HG02763 (cell line): ENCODE results near the gene CSNK1D.

Experiments used
- ATAC-seq: cut with Tn5 transposase; IDR thresholded peaks from one replicate; pipeline ENCODE4 v1.9.1; 2021; ENCODE audit warnings: mild to moderate bottlenecking, moderate library complexity; ENCODE audit not compliant: unreplicated experiment

Gene CSNK1D

GRCh38 chr17:82273327-82274133 is at the start of gene CSNK1D:
Gene CSNK1D, minus strand, starts transcription at chr17:82273700. Its CDS starts 319 bp downstream, at chr17:82273381.
- ATAC-seq = peak; percentile 62

DNA sequence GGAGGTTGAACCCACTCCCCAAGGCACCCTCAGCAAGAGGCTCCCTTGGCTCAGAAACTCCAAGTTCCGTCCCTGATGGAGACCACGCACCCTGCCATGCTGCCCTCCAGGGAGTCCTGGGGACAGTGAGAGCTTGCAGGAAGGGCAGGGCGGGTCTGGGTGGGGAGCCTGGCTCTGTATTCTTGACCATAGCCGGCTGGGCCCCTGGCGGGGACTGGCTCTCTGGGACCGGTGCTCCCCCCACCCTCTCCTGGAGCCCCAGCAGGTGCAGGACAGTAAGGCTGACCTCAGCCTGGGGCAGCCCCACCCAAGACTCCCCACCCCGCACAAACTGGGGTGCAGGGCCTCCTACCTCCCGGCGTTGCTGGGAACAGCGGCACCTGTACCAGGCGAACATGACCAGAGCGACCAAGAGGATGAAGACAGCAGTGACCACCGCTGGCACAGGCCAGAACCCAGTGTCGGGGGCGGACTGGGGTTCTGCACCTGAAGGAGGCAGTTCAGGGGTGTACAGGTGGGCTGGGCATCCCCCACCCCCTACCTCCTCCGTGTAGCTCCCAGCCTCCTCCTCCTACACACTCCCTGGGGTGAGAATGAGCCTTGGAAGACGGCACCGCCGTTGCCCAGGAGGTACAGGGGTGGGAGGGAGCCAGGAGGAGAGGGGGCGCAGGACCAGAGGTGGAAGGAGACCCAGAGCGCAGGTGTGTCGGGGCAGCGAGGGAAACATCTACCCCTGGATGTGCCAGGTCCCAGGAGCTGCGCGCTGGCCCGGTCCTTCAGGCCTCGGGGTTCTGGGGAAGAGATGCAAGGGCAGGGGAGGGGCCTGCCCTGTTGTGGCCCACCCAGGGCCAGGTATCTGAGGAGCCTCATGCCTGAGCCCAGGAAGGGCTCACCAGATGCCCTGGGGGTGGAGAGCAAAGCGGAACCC is 49.3 kb upstream of the CSNK1D start:
- no peak for ATAC-seq

- no peak for ATAC-seq
These were observed 48.5 kb upstream of the CSNK1D start for GRCh38 chr17:82321947-82322466.

DNA sequence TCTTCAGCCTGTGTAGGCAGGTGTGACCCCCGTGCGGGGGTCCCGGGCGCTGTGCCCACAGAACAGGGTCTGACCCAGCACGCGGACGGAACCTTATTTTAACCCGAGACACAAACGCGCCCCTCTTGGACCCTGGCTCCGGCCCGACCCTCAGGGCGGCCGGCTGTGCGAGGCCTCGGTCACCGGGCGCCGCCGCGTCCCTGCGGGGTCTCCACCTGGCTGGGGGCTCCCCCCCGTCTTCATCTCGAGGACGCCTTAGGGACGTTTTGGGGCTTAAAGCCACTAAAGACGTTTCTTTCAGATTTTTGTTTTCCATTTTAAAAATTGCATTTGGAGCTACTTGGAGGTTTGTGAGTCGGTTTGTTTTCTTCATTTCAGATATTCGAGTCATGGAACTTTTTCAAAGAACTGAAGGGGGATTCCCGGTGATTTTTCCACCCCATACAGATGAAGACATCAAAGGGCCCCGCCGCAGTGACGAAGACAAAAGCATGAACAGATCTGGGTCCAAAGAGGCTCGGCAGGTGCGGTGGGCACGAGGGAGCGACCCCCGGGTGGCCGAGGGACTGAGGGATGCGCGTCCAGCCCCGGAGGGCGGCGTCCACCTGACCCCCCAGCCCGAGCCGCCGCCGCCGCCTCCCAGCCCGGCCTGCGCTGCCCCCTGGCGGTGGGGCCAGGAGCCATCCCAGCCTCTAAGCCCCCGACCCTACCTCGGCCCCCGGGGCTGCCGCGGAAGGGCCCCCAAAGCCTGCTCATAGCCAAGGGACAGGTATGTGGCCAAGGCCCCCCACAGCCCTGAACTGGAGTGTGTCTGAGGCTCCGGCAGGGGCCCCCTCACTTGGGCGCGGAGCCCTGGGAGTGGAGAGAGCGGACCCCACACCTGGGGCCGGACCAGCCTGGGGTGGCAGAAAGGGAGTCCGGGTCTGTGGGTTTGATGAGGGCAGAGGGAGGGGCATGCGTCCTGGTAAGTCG is 47.7 kb upstream of the CSNK1D start:
- ATAC-seq = no peak

DNA sequence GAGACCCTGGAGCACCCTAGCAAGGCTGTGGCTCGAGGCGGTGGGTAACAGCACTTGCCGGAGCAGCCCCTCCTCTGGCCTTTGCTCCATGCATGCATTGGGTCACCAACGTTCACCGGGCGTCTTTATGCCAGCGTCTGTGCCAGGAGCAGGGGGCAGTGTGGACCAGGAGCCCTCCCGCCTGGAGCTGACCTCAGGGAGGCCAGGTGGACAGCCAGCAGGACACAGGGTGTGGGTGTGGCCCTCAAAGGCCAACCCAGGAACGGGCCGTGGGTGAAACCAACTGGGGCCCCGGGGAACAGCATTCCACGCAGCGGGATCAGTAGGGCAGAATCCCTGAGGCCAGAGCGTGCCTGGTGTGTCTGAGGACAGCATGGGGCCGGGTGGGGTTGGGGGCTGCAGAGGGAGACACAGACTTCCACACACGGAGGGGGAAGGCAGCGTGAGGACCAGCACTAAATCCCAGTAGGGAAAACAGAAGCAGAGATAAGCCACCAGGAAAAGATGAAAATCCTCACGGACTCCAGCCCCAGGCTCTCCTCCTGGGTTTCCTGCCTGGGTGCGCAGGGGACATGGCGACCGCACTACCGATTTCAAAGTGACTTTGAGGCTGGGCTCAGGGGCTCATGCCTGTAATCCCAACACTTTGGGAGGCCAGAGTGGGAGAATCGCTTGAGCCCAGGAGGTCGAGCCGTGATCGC is 46.8 kb upstream of the CSNK1D start:
- ATAC-seq = no peak

DNA sequence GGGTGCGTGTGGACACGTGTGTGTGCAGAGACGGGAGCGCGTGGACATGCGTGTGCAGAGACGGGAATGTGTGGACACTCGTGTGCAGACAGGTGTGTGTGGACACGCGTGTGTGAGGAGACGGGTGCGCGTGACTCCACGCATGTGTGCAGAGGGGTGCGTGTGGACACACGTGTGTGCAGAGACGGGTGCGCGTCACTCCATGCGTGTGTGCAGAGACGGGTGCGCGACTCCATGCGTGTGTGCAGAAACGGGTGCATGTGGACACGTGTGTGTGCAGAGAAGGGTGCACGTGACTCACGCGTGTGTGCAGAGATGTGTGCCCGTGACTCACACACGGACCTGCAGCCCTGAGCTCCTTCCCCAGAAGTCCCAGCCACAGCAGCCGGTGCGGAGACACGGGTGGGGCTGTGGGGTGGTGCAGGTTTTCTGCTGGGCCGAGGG is 46.1 kb upstream of the CSNK1D start:
- ATAC-seq = no peak

DNA sequence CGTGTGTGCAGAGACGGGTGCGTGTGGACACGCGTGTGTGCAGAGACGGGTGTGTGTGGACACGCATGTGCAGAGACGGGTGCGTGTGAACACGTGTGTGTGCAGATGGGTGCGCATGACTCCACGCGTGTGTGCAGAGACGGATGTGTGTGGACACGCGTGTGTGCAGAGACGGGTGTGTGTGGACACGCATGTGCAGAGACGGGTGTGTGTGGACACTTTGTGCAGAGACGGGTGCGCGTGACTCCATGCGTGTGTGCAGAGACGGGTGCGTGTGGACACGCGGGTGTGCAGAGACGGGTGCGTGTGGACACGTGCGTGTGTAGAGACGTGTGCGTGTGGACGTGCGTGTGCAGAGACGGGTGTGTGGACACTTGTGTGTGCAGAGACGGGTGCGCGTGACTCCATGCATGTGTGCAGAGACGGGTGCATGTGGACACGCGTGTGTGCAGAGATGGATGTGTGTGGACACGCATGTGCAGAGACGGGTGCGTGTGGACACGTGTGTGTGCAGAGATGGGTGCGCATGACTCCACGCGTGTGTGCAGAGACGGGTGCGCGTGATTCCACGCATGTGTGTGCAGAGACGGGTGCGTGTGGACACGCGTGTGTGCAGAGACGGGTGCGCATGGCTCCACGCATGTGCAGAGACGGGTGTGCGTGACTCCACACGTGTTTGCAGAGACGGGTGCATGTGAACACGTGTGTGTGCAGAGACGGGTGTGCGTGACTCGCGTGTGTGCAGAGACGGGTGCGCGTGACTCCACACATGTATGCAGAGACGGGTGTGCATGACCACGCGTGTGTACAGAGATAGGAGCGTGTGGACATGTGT is 45.5 kb upstream of the CSNK1D start:
- ATAC-seq = no peak

DNA sequence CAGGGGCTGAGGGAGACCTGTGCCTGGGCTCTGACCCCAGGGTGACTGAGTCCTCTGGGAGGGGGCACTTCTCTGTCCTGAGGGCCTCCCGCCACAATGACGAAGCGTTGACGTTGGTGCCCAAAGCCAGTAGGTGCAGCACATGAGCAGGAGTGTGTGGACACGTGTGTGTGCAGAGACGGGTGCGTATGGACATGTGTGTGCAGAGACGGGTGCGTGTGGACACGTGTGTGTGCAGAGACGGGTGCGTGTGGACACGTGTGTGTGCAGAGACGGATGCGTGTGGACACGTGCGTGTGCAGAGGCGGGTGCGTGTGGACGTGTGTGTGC is 44.6 kb upstream of the CSNK1D start:
- no peak for ATAC-seq

GRCh38 chr17:82317394-82318168 is 44.1 kb upstream of the CSNK1D start, which contains the start of gene CD7:
Gene CD7, minus strand, starts transcription at chr17:82317608. Its CDS starts 113 bp downstream, at chr17:82317495.
- ATAC-seq = no peak

- ATAC-seq = no peak
These were observed 43.3 kb upstream of the CSNK1D start for GRCh38 chr17:82316651-82317393.

DNA sequence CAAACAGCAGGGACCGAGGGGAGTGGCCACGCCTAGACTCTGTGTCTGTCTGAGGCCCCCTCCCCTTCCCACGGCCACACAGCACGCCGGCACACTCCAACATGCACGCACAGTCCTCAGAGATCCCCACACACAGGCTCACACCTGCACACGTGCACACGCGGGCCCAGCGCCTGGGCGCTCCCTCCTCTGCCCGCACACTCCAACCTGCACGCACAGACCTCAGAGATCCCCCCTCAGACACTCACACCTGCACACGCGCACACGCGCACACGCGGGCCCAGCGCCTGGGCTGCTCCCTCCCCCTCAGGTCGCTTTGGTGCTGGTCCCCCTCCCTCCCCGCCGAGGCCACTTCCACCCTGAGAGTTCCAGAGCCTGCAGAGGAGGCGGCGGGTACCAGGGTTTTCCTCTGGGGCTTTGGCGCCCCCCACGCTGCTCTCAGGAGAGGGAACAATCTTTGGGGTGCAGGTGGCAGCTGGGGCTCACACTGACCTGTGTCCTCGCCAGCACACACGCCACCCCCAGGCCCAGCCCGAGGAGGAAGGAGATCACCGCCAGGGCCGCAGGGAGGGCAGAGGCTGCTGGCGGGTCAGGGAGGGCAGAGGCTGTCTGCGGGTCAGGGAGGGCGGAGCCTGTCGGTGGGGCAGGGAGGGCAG is 42.3 kb upstream of the CSNK1D start:
- no peak for ATAC-seq

GRCh38 chr17:82314727-82315605 is 41.5 kb upstream of the CSNK1D start:
- ATAC-seq = no peak

GRCh38 chr17:82314012-82314726 is 40.7 kb upstream of the CSNK1D start:
- no peak for ATAC-seq

GRCh38 chr17:82313195-82314011 is 39.9 kb upstream of the CSNK1D start:
- no peak for ATAC-seq
